DMS79 treated with DMSO at 0.1 percent for 48 hours (cell line): ENCODE data around the gene UCHL5.
A peak's percentile ranks its signal among the peaks of the same experiment; 100 is the strongest.

Experiments used
- DNase-seq: peaks from one replicate; lab custom pipeline; 2025; lab: John Stamatoyannopoulos, UW

UCHL5 gene

DNA sequence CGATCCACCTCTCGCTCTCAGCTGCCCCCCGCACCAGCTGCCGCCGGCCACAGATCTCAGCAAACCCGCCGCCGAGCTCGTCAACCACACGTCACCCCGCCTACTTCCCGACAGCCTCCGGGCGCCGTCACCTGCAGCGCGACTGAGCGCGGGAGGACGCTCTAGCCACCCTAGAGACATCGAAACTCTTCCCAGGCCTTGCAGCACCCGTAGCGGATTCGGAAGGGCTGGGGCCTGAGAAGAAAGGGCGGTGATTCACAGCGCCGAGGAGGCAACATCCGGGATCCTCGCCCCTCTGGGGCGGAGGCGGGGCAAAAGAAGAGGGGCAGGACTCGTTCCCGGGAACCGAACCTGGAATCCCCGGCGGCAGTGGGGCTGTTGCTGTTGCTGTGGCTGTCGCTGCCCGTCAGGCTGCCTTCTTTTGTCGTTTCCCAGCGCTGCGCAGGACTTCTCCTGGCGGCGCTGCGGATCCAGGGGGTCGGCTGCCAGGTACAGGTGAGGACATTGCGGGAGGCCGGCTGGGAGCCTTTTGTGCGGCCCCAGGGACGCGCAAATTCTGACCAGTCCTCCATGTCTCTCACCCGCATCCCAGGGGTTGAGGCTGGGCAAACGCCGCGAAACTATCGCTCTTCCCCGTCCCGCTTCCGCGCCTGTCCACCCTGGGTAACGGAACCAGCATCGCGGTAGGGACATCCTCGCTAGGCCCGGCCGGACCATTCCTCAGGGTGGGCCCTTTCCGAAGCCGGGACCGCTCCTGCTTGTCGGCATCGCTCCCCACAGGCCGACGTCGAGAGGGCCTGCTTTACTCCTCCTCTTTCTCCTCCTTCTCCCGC lies at the start of gene UCHL5, which contains the start of gene RO60:
Gene UCHL5 (minus strand): TSS at position 79 of the 833 bp plus-strand sequence. CDS start 100 bp downstream, outside the sequence.
Gene RO60 (plus strand): TSS at position 331 of the 833 bp plus-strand sequence. CDS start 9,443 bp downstream, outside the sequence.
- peak; percentile 95 for DNase-seq

- no peak for DNase-seq
Measured at GRCh38 chr1:193108471-193108870, 49.3 kb upstream of the UCHL5 start.

GRCh38 chr1:193105821-193106177 lies 46.6 kb upstream of the UCHL5 start:
- DNase-seq: no peak

GRCh38 chr1:193104907-193105820 lies 46.0 kb upstream of the UCHL5 start, which contains the start of gene GLRX2:
GLRX2 (minus strand) TSS chr1:193105414; CDS start chr1:193105382, 32 bp downstream.
- DNase-seq: peak; percentile 50

- DNase-seq: peak; percentile 27
Measured at GRCh38 chr1:193104502-193104906, 45.3 kb upstream of the UCHL5 start.

DNA sequence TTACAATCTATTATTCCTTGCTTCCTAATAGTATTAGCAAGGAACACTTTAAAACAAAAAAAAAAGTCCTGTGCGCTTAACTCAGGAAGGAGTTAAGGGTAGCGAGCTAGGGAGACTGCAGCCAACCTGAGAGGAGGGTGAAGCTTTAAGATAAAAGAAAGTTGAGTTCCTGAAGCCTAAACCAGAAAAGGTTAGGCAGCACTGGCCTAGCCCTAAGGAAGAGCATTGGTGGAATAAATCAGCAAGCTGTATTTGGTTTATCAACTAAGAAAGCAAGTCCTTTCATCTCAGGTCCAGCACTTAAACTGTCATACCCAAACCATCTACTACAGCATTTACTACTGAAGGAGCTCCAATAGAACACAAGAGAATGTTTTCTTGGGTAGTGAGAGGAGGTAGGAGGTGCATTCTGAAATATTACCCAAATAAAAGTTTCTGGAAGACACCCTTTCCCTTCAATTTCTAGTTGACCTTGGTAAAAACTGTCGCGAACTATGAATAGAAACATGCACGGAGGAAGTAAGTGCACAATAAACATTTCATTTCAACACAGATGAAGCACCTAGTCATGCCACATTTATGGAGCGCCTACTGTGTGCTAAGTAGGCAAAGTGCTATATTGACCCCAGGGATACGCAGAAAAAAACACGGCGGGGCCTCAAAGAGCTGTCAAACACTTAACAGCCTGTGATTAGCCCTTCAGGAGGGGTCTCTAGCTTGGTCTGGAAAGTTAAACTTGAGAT lies 44.8 kb upstream of the UCHL5 start:
- no peak for DNase-seq

DNA sequence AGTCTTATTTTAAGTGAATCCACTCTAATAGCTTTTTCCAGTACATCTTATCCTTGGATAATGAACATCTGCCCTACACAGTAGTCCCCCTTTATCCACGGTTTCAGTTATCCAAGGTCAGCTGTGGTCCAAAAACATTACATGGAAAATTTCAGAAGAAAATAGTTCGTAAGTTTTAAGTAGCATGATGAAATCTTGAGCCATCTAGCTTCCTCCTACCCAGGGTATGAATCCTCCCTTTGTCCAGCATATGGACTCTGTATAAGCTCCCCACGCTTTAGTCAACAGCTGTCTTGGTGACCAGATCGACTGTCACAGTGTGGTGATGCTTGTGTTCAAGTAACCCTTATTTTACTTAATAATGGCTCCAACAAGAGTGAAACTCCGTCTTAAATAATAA lies 43.5 kb upstream of the UCHL5 start:
- DNase-seq: no peak

GRCh38 chr1:193094112-193094511 lies 35.0 kb upstream of the UCHL5 start:
- no peak for DNase-seq

- no peak for DNase-seq
Measured at GRCh38 chr1:193090865-193091264, 31.7 kb upstream of the UCHL5 start.

DNA sequence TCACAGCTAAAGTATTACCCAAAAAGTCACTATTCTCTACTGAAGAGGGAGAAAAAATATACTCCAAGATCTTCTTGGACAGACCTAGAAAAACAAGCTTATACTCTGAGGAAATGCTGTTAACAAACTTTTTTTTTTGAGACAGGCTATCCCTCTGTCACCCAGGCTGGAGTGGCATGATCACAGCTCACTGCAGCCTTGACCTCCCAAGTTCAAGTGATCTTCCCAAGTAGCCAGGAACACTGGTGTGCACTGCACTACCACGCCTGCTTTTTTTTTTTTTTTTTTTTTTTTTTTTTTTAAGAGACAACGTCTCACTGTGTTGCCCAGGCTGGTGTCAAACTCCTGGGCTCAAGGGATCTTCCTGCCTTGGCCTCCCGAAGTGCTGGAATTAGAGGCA lies 28.7 kb upstream of the UCHL5 start:
- no peak for DNase-seq

GRCh38 chr1:193086342-193086741 lies 27.2 kb upstream of the UCHL5 start:
- no peak for DNase-seq

DNA sequence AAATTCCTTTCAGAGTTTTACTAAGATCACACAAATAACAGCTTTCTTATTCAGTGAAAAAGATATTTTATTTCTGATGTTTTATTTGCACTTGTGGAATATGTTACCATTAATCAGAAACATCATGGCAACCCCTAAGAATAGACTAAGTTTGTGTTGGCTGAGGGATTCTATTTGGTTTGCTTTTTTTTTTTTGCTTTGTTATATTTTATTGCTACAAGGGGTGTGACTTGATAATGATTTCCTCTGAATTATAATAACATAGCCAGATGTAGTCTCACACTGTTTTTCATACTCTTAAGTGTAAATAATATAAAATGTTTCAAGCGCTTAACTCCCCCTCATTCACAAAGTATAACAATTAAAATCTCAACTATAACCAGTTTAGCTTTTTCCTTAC lies 26.1 kb upstream of the UCHL5 start:
- no peak for DNase-seq

- DNase-seq: no peak
Measured at GRCh38 chr1:193083365-193084088, 24.4 kb upstream of the UCHL5 start.

DNA sequence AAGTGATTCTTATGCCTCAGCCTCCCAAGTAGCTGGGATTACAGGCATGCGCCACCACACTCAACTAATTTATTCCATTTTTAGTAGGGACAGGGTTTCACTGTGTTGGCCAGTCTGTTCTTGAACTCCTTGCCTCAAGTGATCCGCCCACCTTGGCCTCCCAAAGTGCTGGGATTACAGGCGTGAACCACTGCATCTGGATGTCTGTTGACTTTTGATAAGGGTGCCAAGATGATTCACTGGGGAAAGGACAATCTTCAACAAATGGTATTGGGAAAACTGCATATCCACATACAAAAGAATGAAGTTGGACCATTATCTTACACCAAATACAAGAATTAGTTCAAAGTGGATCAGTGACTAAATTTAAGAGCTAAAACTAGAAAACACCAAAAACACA lies 20.0 kb upstream of the UCHL5 start:
- DNase-seq: no peak

DNA sequence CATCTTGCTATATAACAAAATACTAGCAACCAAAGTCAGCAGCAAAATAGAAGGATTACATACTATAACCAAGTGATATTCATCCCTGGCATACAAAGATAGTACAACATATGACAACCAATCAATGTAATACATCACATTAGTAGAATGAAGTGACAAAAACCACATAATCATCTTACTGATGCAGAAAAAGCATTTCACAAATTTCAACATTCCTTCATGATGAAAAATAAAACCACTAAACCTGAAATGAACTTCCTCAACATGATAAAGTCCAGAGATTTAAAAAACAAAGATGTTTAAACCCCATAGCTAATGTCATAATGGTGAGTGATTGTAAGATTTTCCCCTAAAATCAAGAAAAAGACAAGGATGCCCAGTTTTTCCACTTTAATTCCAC lies 18.8 kb upstream of the UCHL5 start:
- DNase-seq: no peak

DNA sequence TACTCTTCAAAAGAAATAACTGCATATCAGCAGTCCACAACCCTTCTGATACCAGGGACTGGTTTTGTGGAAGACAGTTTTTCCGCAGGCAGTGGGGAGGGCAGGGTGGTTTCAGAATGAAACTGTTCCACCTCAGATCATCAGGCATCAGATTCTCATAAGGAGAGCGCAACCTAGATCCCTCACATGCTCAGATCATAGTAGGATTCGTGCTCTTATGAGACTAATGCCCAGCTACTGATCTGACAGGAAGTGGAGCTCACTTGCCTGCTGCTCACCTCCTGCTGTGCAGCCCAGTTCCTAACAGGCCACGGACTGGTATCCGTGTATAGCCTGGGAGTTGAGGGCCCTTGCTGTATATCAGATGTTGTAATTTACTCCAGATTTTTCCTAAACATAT lies 11.8 kb upstream of the UCHL5 start:
- no peak for DNase-seq

GRCh38 chr1:193070386-193070753 lies 11.2 kb upstream of the UCHL5 start:
- DNase-seq: no peak

GRCh38 chr1:193069748-193070385 lies 10.7 kb upstream of the UCHL5 start:
- no peak for DNase-seq

- DNase-seq: no peak
Measured at GRCh38 chr1:193068013-193068412, 8.9 kb upstream of the UCHL5 start.

- DNase-seq: no peak
Measured at GRCh38 chr1:193066606-193067005, 7.4 kb upstream of the UCHL5 start.

- no peak for DNase-seq
Measured at GRCh38 chr1:193065954-193066353, 6.8 kb upstream of the UCHL5 start.
